Measurements from ENCODE around the gene SOST.
"Not testable (repeated sequence)": the region's sequence is repeated elsewhere in the genome, so short reads cannot be mapped to it uniquely, and the experiment has no call there.

- TF ChIP-seq CTCF, POLR2A (IDR thresholded peaks at IDR 0.05): not testable (repeated sequence)
Measured at GRCh38 chr17:43798024-43798423, 39.4 kb upstream of the SOST start.
